Spleen (tissue), 11 donors: Measurements from ENCODE around the gene ELFN2. TPM values are rescaled to one million over a fixed set of nuclear protein-coding genes. Genes with fewer than 3 reads are reported as not detected.

Experiments used
- DNase-seq: peaks from one replicate; pipeline ENCODE4 v3.0.0-alpha.2; 2020
- H3K27ac ChIP-seq, 8 donors: fragments of 200-600 bp; sonication (generic) in 7 of 8; 1 replicate in 4 of 8; 2 replicates in 4 of 8; pipeline versions ENCODE4 v1.5.0 to v1.8.0; 2016 to 2021; ENCODE audit warnings: inconsistent platforms in 4 of 8, mild to moderate bottlenecking in 4 of 8, moderate library complexity in 1 of 8
- H3K27me3 ChIP-seq, 7 donors: fragments of 200-600 bp; sonication (generic) in 6 of 7; replicated peaks in 1 of 7; 1 replicate in 4 of 7; 2 replicates in 3 of 7; pipeline versions ENCODE4 v1.5.0 to v1.8.0; 2016 to 2021; ENCODE audit warnings: inconsistent platforms in 3 of 7, mild to moderate bottlenecking in 1 of 7
- H3K36me3 ChIP-seq, 6 donors: fragments of 200-600 bp; sonication (generic) in 5 of 6; 1 replicate in 4 of 6; 2 replicates in 2 of 6; pipeline versions ENCODE4 v1.5.0 to v1.8.0; 2016 to 2021; ENCODE audit warnings: inconsistent platforms in 2 of 6
- H3K4me1 ChIP-seq, 6 donors: fragments of 200-600 bp; sonication (generic) in 5 of 6; 1 replicate in 3 of 6; 2 replicates in 3 of 6; pipeline versions ENCODE4 v1.5.0 to v1.8.0; 2016 to 2021; ENCODE audit warnings: inconsistent platforms in 3 of 6
- H3K4me3 ChIP-seq, 8 donors: fragments of 200-600 bp; sonication (generic) in 7 of 8; 1 replicate in 4 of 8; 2 replicates in 4 of 8; pipeline versions ENCODE4 v1.5.0 to v1.8.0; 2016 to 2021; ENCODE audit warnings: inconsistent platforms in 4 of 8, mild to moderate bottlenecking in 4 of 8, moderate library complexity in 2 of 8
- H3K9me3 ChIP-seq, 8 donors: fragments of 200-600 bp; sonication (generic) in 7 of 8; 1 replicate in 4 of 8; 2 replicates in 4 of 8; pipeline versions ENCODE4 v1.5.0 to v1.8.0; 2016 to 2021; ENCODE audit warnings: inconsistent platforms in 4 of 8
- CTCF ChIP-seq, 11 experiments: fragments of 200-600 bp in 7 of 11; fragments of 450-650 bp in 4 of 11; sonication (generic) in 4 of 11; IDR thresholded peaks in 8 of 11; conservative IDR thresholded peaks in 3 of 11; 1 replicate in 7 of 11; 2 replicates in 4 of 11; pipeline versions ENCODE4 v1.4.0 to v1.8.0; 2016 to 2021; ENCODE audit warnings: antibody characterized with exemption in 11 of 11, inconsistent platforms in 4 of 11, mild to moderate bottlenecking in 1 of 11
- POLR2A ChIP-seq, 3 donors: fragments of 450-650 bp; IDR thresholded peaks; one replicate each; pipeline ENCODE4 v1.5.1; 2017; ENCODE audit warnings: antibody characterized with exemption in 3 of 3, mild to moderate bottlenecking in 1 of 3
- POLR2AphosphoS5 ChIP-seq, 3 donors: sonication (generic); formaldehyde crosslinking; IDR thresholded peaks; one replicate each; pipeline ENCODE4 v1.5.1; 2017; ENCODE audit warnings: antibody characterized with exemption in 3 of 3
- WGBS, 5 donors: extraction: QIAGEN DNeasy Blood & Tissue Kit in 3 of 5; methylation state at CpG; one replicate each; pipeline versions ENCODE4 v1.1.5 to v1.1.7; 2013 to 2018; 5-methylcytosine and 5-hydroxymethylcytosine counted together
- intact Hi-C: fragments of 100-400 bp; cut with DNase I; formaldehyde crosslinking; loops from one replicate; pipeline ENCODE4 v1.15.0; 2023; ENCODE audit warnings: low total_unique reads
- polyA plus RNA-seq, 3 donors: library from polyadenylated mRNA; stranded (reverse); fragments of 200-250 nt; gene quantifications; one replicate each; pipeline ENCODE4 v1.2.1, GENCODE V29; 2013
- total RNA-seq, 7 donors: library from RNA; depleted of rRNA in 3 of 7; stranded (reverse); fragments of >200 nt in 3 of 7; fragmentation: NEBNext Ultra II Directional in 4 of 7; extraction: Animal tissue kit (Norgen Biotek cat#: 25700) in 4 of 7; gene quantifications; one replicate each; pipeline versions ENCODE4 v1.1.0 to v1.2.1, GENCODE V29; 2016 to 2021
- donor health status: healthy with polysubstance abuse.
- donor health status: DM: no; HTN: no; CAD: no; lungs with moderate emphysema.
- donor health status: DM: no; HTN: no; CAD: no.
- donor health status: Bipolar disorder and iron deficiency.
- donor health status: healthy.
- donor health status: DM: no; HTN: no; CAD: no.
- donor health status: DM: yes; HTN: yes; CAD: no.

The ELFN2 gene
- total and polyA plus RNA-seq, 10 donors = 0.02 to 0.19 (median 0.07) TPM; not detected in 1

GRCh38 chr22:37462436-37462835 lies 35.2 kb upstream of the ELFN2 start:
- Histone ChIP-seq H3K9me3 (no peaks in the 10 kb centered on the region), H3K27ac (no peak overlapping the region), H3K27me3 (peaks cover 0 to 2% (median 0%) of the 10 kb centered on the region in 7 donors), H3K4me1 (peaks cover 0 to 10% (median 3%) of the 10 kb centered on the region in 6 donors), H3K36me3 (peaks cover 0 to 45% (median 12%) of the 10 kb centered on the region in 6 donors), H3K4me3 (no peak overlapping the region)
- no peak for TF ChIP-seq POLR2AphosphoS5 (IDR thresholded peaks at IDR 0.05)
- no peak for TF ChIP-seq CTCF (IDR thresholded peaks at IDR 0.05 in 8 of 11, conservative IDR thresholded peaks at IDR 0.05 in 3 of 11)
- TF ChIP-seq POLR2A (IDR thresholded peaks at IDR 0.05) = no peak
- DNase-seq = no peak
- 58 to 76% (median 70%) methylated on average over 5 of the region's 5 CpGs for WGBS, 5 donors
- intact Hi-C loops = no loop called here

GRCh38 chr22:37461961-37462360 lies 34.7 kb upstream of the ELFN2 start:
- Histone ChIP-seq H3K4me3 (no peak overlapping the region), H3K27me3 (peaks cover 0 to 7% (median 0%) of the 10 kb centered on the region in 7 donors), H3K27ac (no peak overlapping the region), H3K4me1 (peaks cover 0 to 10% (median 3%) of the 10 kb centered on the region in 6 donors), H3K36me3 (peaks cover 0 to 40% (median 12%) of the 10 kb centered on the region in 6 donors), H3K9me3 (no peaks in the 10 kb centered on the region)
- DNase-seq = no peak
- TF ChIP-seq CTCF (IDR thresholded peaks at IDR 0.05 in 8 of 11, conservative IDR thresholded peaks at IDR 0.05 in 3 of 11) = no peak
- no peak for TF ChIP-seq POLR2AphosphoS5 (IDR thresholded peaks at IDR 0.05)
- TF ChIP-seq POLR2A (IDR thresholded peaks at IDR 0.05) = no peak
- intact Hi-C loops = no loop called here
- WGBS, 5 donors = 38 to 66% (median 52%) methylated on average over 6 of the region's 6 CpGs

GRCh38 chr22:37460684-37461083 lies 33.4 kb upstream of the ELFN2 start:
- H3K36me3 ChIP-seq = peaks cover 0 to 27% (median 3%) of the 10 kb centered on the region in 6 donors
- intact Hi-C loops = no loop called here
- no peaks in the 10 kb centered on the region for H3K9me3 ChIP-seq
- WGBS, 5 donors = 83 to 93% (median 90%) methylated on average over 3 of the region's 3 CpGs
- no peak overlapping the region for H3K4me3 ChIP-seq
- no peak overlapping the region for H3K27ac ChIP-seq
- no peak for DNase-seq
- peaks cover 0 to 13% (median 0%) of the 10 kb centered on the region in 7 donors for H3K27me3 ChIP-seq
- TF ChIP-seq POLR2AphosphoS5 (IDR thresholded peaks at IDR 0.05) (no peak), POLR2A (IDR thresholded peaks at IDR 0.05) (no peak), CTCF (IDR thresholded peaks at IDR 0.05 in 8 of 11, conservative IDR thresholded peaks at IDR 0.05 in 3 of 11) (no peak)
- H3K4me1 ChIP-seq = peaks cover 0 to 10% (median 3%) of the 10 kb centered on the region in 6 donors

- 85 to 91% (median 88%) methylated on average over 9 of the region's 9 CpGs for WGBS, 5 donors
- intact Hi-C loops = loop anchor here (5.0 kb wide), 1 partner anchor 192 kb away; no protein-coding TSS in a partner anchor
- H3K27me3 ChIP-seq = peaks cover 0 to 13% (median 0%) of the 10 kb centered on the region in 7 donors
- no peak overlapping the region for H3K27ac ChIP-seq
- no peak for TF ChIP-seq CTCF (IDR thresholded peaks at IDR 0.05 in 8 of 11, conservative IDR thresholded peaks at IDR 0.05 in 3 of 11)
- no peak for TF ChIP-seq POLR2AphosphoS5 (IDR thresholded peaks at IDR 0.05)
- no peak for TF ChIP-seq POLR2A (IDR thresholded peaks at IDR 0.05)
- H3K4me3 ChIP-seq = no peak overlapping the region
- peaks cover 0 to 19% (median 1%) of the 10 kb centered on the region in 6 donors for H3K36me3 ChIP-seq
- H3K4me1 ChIP-seq = peaks cover 0 to 4% (median under 1%) of the 10 kb centered on the region in 6 donors
- no peak for DNase-seq
- H3K9me3 ChIP-seq = no peaks in the 10 kb centered on the region
These were observed 31.9 kb upstream of the ELFN2 start for GRCh38 chr22:37459206-37459605.
